ENCODE measurements around the gene ITGB4.

The ITGB4 gene

DNA sequence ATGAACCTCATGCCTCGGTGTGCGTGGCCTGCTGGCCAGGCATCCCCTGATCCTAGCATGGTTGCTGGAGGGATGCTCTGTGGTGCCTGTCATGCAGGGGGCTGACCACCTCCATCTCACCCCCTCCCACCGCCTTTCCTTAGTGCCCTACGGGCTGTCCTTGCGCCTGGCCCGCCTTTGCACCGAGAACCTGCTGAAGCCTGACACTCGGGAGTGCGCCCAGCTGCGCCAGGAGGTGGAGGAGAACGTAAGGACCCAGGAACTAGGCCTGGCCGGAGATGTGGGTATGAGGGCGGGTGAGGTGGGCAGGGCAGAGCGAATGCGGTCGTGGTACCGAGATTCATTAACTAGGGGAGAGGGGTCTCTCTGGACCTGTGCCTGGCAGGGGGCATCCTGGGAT is 19.0 kb downstream of the ITGB4 start:
- Mint-ChIP-seq H3K27ac (no peak overlapping the region), H3K4me1 (no peaks in the 10 kb centered on the region), H3K27me3 (ENCODE audit: low read depth) (peaks cover 3% of the 10 kb centered on the region), H3K36me3 (ENCODE audit: low read depth) (no peaks in the 10 kb centered on the region), H3K9me3 (no peaks in the 10 kb centered on the region), H3K4me3 (no peak overlapping the region)
- TF ChIP-seq, protein P1, sequence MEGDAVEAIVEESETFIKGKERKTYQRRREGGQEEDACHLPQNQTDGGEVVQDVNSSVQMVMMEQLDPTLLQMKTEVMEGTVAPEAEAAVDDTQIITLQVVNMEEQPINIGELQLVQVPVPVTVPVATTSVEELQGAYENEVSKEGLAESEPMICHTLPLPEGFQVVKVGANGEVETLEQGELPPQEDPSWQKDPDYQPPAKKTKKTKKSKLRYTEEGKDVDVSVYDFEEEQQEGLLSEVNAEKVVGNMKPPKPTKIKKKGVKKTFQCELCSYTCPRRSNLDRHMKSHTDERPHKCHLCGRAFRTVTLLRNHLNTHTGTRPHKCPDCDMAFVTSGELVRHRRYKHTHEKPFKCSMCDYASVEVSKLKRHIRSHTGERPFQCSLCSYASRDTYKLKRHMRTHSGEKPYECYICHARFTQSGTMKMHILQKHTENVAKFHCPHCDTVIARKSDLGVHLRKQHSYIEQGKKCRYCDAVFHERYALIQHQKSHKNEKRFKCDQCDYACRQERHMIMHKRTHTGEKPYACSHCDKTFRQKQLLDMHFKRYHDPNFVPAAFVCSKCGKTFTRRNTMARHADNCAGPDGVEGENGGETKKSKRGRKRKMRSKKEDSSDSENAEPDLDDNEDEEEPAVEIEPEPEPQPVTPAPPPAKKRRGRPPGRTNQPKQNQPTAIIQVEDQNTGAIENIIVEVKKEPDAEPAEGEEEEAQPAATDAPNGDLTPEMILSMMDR (IDR thresholded peaks at IDR 0.05; ENCODE audit: unreplicated experiment in 3 of 3), result no peak

DNA sequence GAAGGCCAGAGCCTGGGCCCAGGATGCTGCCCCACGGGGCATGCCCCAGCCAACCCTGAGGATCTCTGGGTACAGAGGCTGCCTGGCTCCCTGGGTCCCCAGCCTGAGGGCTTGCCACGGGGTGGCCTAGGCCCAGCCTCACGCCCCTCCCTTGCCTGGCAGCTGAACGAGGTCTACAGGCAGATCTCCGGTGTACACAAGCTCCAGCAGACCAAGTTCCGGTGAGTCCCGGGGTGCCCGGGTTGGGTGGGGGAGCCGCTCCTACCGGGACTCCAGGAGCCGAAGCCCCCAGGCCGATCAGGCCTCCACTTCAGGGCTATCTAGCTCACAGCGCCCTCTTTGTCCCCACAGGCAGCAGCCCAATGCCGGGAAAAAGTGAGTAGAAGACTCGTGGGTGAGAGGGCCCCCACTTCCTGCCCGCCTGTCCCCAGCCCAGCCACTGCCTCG is 19.4 kb downstream of the ITGB4 start:
- Mint-ChIP-seq H3K9me3 (no peaks in the 10 kb centered on the region), H3K27me3 (ENCODE audit: low read depth) (peaks cover 3% of the 10 kb centered on the region), H3K27ac (no peak overlapping the region), H3K36me3 (ENCODE audit: low read depth) (no peaks in the 10 kb centered on the region), H3K4me1 (no peaks in the 10 kb centered on the region), H3K4me3 (no peak overlapping the region)
- TF ChIP-seq, protein P1 (IDR thresholded peaks at IDR 0.05; ENCODE audit: unreplicated experiment in 3 of 3), result no peak

- no peaks in the 10 kb centered on the region for H3K27me3 Mint-ChIP-seq (ENCODE audit: low read depth)
- H3K4me1 Mint-ChIP-seq, result no peaks in the 10 kb centered on the region
- no peaks in the 10 kb centered on the region for H3K36me3 Mint-ChIP-seq (ENCODE audit: low read depth)
- no peak overlapping the region for H3K27ac Mint-ChIP-seq
- TF ChIP-seq, protein P1 (IDR thresholded peaks at IDR 0.05; ENCODE audit: unreplicated experiment in 3 of 3), result no peak
- no peaks in the 10 kb centered on the region for H3K9me3 Mint-ChIP-seq
- no peak overlapping the region for H3K4me3 Mint-ChIP-seq
These were observed 21.1 kb downstream of the ITGB4 start for GRCh38 chr17:75742337-75742736.

- Mint-ChIP-seq H3K9me3 (no peaks in the 10 kb centered on the region), H3K27me3 (ENCODE audit: low read depth) (no peaks in the 10 kb centered on the region), H3K4me3 (no peak overlapping the region), H3K36me3 (ENCODE audit: low read depth) (no peaks in the 10 kb centered on the region), H3K27ac (no peak overlapping the region), H3K4me1 (no peaks in the 10 kb centered on the region)
- TF ChIP-seq, protein P1 (IDR thresholded peaks at IDR 0.05; ENCODE audit: unreplicated experiment in 3 of 3), result no peak
These were observed 22.5 kb downstream of the ITGB4 start for GRCh38 chr17:75743625-75744206.

DNA sequence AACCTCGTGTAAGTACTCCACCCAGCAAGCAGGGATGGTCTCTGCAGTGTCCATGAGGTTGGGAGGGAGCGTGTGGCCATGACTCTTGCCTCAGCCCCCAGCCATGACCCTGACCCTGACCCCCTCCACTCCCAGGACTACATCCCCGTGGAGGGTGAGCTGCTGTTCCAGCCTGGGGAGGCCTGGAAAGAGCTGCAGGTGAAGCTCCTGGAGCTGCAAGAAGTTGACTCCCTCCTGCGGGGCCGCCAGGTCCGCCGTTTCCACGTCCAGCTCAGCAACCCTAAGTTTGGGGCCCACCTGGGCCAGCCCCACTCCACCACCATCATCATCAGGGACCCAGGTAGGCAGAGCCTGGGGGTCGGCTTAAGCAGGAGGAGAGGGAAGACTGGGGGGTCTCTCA is 27.4 kb downstream of the ITGB4 start:
- TF ChIP-seq, protein P1 (IDR thresholded peaks at IDR 0.05; ENCODE audit: unreplicated experiment in 3 of 3), result no peak
- no peaks in the 10 kb centered on the region for H3K9me3 Mint-ChIP-seq
- H3K36me3 Mint-ChIP-seq (ENCODE audit: low read depth), result no peaks in the 10 kb centered on the region
- no peaks in the 10 kb centered on the region for H3K4me1 Mint-ChIP-seq
- H3K4me3 Mint-ChIP-seq, result no peak overlapping the region
- H3K27me3 Mint-ChIP-seq (ENCODE audit: low read depth), result no peaks in the 10 kb centered on the region
- no peak overlapping the region for H3K27ac Mint-ChIP-seq
